AG04450 (cell line): Measurements from ENCODE around the gene LMNTD2. TPM values are rescaled to one million over a fixed set of nuclear protein-coding genes. Genes with fewer than 3 reads are reported as not detected.

Source experiments
- CTCF ChIA-PET: fragments of 300-600, 350-600 bp; formaldehyde crosslinking; extraction: SDS; loops from one replicate; lab custom pipeline; 2022; ENCODE audit warnings: antibody characterized with exemption, inconsistent platforms; lab: Charles Lee
- POLR2A ChIA-PET: fragments of 350-600 bp; formaldehyde crosslinking; extraction: SDS; loops from one replicate; lab custom pipeline; 2021; ENCODE audit warnings: antibody characterized with exemption, inconsistent platforms; lab: Yijun Ruan, JAX
- DNase-seq: peaks from one replicate; pipeline ENCODE4 v3.0.0-alpha.2; 2011; ENCODE audit warnings: low read depth, low spot score
- H3K27ac ChIP-seq: one replicate; pipeline ENCODE4 v1.5.1; 2012; ENCODE audit warnings: low read depth, low read length, control low read depth
- H3K27me3 ChIP-seq: one replicate; pipeline ENCODE4 v1.6.0; 2012; ENCODE audit warnings: low read length; ENCODE audit not compliant: control insufficient read depth, insufficient read depth
- H3K4me3 ChIP-seq: 2 replicates; pipeline ENCODE4 v1.5.1; 2011; ENCODE audit warnings: mild to moderate bottlenecking, low read depth, low read length, control low read depth
- H3K9me3 ChIP-seq: 2 replicates; pipeline ENCODE4 v1.5.1; 2012; ENCODE audit warnings: low read length; ENCODE audit not compliant: control insufficient read depth, insufficient read depth
- polyA plus RNA-seq: library from polyadenylated mRNA; depleted of rRNA; stranded (reverse); fragments of >200 nt; gene quantifications from 2 replicates; pipeline ENCODE4 v1.2.3, GENCODE V29; 2011
- TF ChIP-seq, protein P1 (sequence below): IDR thresholded peaks from 2 replicates; pipeline ENCODE4 v1.5.1; 2011; ENCODE audit warnings: low read depth, low read length, control low read depth, inconsistent platforms

Gene LMNTD2
- polyA plus RNA-seq, 1 experiment: 0.32 TPM

GRCh38 chr11:512761-513595, 47.6 kb downstream of the LMNTD2 start:
- Histone ChIP-seq H3K9me3 (peaks cover 13% of the 10 kb centered on the region), H3K27ac (no peak overlapping the region), H3K4me3 (no peak overlapping the region), H3K27me3 (no peaks in the 10 kb centered on the region)
- ChIA-PET CTCF (interaction anchor here (0.7 kb wide), 1 partner anchor 20 kb away, joined by 5 read pairs; no protein-coding TSS in a partner anchor), POLR2A (no interaction called here)
- no peak for DNase-seq
- TF ChIP-seq, protein P1, sequence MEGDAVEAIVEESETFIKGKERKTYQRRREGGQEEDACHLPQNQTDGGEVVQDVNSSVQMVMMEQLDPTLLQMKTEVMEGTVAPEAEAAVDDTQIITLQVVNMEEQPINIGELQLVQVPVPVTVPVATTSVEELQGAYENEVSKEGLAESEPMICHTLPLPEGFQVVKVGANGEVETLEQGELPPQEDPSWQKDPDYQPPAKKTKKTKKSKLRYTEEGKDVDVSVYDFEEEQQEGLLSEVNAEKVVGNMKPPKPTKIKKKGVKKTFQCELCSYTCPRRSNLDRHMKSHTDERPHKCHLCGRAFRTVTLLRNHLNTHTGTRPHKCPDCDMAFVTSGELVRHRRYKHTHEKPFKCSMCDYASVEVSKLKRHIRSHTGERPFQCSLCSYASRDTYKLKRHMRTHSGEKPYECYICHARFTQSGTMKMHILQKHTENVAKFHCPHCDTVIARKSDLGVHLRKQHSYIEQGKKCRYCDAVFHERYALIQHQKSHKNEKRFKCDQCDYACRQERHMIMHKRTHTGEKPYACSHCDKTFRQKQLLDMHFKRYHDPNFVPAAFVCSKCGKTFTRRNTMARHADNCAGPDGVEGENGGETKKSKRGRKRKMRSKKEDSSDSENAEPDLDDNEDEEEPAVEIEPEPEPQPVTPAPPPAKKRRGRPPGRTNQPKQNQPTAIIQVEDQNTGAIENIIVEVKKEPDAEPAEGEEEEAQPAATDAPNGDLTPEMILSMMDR: no peak

GRCh38 chr11:508956-509355, 51.6 kb downstream of the LMNTD2 start:
- TF ChIP-seq, protein P1: no peak
- Histone ChIP-seq H3K27me3 (no peaks in the 10 kb centered on the region), H3K4me3 (no peak overlapping the region), H3K27ac (no peak overlapping the region), H3K9me3 (no peaks in the 10 kb centered on the region; the same call in 1 of the 2 replicates)
- no peak for DNase-seq
- ChIA-PET POLR2A (interaction anchor here (0.7 kb wide), 1 partner anchor 24 kb away, joined by 3 read pairs; no protein-coding TSS in a partner anchor), CTCF (interaction anchor here (0.6 to 3.6 kb wide), 3 partner anchors 10 to 69 kb away, joined by 3 to 33 read pairs (median 5); no protein-coding TSS in a partner anchor)

DNA sequence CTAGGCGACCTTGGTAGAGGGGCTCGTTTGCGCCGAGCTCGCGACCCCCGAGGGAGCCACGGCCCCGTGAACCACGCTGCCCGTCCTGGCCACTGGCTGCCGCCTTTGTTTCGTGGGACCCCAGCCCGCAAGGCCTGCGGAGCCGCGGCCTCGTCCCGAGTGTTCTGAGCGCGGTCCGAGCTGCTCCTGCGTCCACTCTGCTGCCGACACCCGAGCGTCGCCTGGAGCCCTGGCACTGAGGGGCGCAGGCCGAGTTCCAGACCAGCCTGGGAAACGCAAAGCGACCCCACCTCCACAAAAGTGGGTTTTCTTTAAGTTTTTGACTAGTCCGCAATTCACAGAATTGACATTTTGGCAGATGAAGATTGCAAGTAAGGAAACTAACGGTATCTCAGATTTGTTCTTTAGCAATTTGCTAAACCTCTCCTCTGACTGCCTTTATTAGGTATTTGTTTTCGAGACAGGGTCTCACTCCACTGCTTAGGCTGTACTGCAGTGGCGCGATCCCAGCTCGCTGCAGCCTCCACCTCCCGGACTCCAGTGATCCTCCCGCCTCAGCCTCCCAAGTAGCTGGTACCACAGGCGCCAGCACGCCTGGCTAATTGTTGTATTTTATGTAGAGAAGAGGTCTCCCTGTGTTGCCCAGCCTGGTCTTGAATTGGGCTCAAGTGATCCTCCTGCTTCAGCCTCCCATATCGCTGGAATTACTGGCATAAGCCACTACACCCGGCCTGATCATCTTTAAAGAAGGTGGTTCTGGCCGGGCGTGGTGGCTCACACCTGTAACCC, 52.6 kb downstream of the LMNTD2 start:
- ChIA-PET CTCF (interaction anchor here (3.6 kb wide), 1 partner anchor 11 kb away, joined by 33 read pairs; no protein-coding TSS in a partner anchor), POLR2A (interaction anchor here (0.7 kb wide), 1 partner anchor 58 kb away, joined by 3 read pairs; no protein-coding TSS in a partner anchor)
- Histone ChIP-seq H3K9me3 (no peaks in the 10 kb centered on the region; the same call in 1 of the 2 replicates), H3K27me3 (no peaks in the 10 kb centered on the region), H3K4me3 (peak overlapping the region; percentile 75), H3K27ac (peak overlapping the region; percentile 61)
- DNase-seq: no peak
- TF ChIP-seq, protein P1: no peak

GRCh38 chr11:506995-507726, 53.4 kb downstream of the LMNTD2 start, which contains the start of gene RNH1:
Gene RNH1 (minus strand): TSS chr11:507242. CDS start chr11:502162, 5,080 bp downstream.
- Histone ChIP-seq H3K9me3 (no peaks in the 10 kb centered on the region; the same call in 1 of the 2 replicates), H3K27me3 (no peaks in the 10 kb centered on the region), H3K27ac (peak within 1 kb of the TSS; percentile 99), H3K4me3 (peak within 1 kb of the TSS; percentile 95)
- TF ChIP-seq, protein P1: no peak
- POLR2A ChIA-PET: interaction anchor here (0.7 to 1.6 kb wide), 5 partner anchors 15 to 90 kb away, joined by 3 to 10 read pairs (median 6); partner anchors contain the start of gene PHRF1
- peak; percentile 87 for DNase-seq
- CTCF ChIA-PET: interaction anchor here (3.6 kb wide), 1 partner anchor 11 kb away, joined by 33 read pairs; no protein-coding TSS in a partner anchor
